ENCODE measurements around the gene PLEKHG2. TPM values are rescaled to one million over a fixed set of nuclear protein-coding genes. Genes with fewer than 3 reads are reported as not detected.

The PLEKHG2 gene
- total RNA-seq, 1 experiment from 2014 or later = 19.6 TPM

GRCh38 chr19:39407410-39407659, 5.1 kb upstream of the PLEKHG2 start:
- Mint-ChIP-seq H3K36me3 (ENCODE audit: insufficient read depth, unreplicated experiment) (peaks cover 65% of the 10 kb centered on the region), H3K4me1 (ENCODE audit: insufficient read depth, unreplicated experiment) (peaks cover 32% of the 10 kb centered on the region), H3K27me3 (ENCODE audit: insufficient read depth, unreplicated experiment) (no peaks in the 10 kb centered on the region), H3K9me3 (ENCODE audit: unreplicated experiment) (no peaks in the 10 kb centered on the region), H3K27ac (ENCODE audit: low read depth, unreplicated experiment) (peak overlapping the region; percentile 92), H3K4me3 (ENCODE audit: unreplicated experiment) (peak overlapping the region; percentile 94)
- CTCF ChIA-PET = interaction anchor here (0.7 to 1.9 kb wide), 3 partner anchors 9 to 34 kb away, joined by 4 to 12 read pairs (median 6); no protein-coding TSS in a partner anchor
- intact Hi-C loops (cut with micrococcal nuclease) = no loop called here
- POLR2A ChIA-PET = interaction anchor here (0.6 to 4.3 kb wide), 8 partner anchors 10 to 1309 kb away, joined by 3 to 121 read pairs (median 9); partner anchors contain the start of genes MED29, PAF1, RPS16 and SUPT5H
- no peak for DNase-seq (ENCODE audit: unreplicated experiment)
- TF ChIP-seq, protein P1, sequence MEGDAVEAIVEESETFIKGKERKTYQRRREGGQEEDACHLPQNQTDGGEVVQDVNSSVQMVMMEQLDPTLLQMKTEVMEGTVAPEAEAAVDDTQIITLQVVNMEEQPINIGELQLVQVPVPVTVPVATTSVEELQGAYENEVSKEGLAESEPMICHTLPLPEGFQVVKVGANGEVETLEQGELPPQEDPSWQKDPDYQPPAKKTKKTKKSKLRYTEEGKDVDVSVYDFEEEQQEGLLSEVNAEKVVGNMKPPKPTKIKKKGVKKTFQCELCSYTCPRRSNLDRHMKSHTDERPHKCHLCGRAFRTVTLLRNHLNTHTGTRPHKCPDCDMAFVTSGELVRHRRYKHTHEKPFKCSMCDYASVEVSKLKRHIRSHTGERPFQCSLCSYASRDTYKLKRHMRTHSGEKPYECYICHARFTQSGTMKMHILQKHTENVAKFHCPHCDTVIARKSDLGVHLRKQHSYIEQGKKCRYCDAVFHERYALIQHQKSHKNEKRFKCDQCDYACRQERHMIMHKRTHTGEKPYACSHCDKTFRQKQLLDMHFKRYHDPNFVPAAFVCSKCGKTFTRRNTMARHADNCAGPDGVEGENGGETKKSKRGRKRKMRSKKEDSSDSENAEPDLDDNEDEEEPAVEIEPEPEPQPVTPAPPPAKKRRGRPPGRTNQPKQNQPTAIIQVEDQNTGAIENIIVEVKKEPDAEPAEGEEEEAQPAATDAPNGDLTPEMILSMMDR (IDR thresholded peaks at IDR 0.05; ENCODE audit: unreplicated experiment) = no peak
- BruUV-seq (replicated peaks) = no TSS peak

GRCh38 chr19:39407660-39408391, 4.6 kb upstream of the PLEKHG2 start:
- intact Hi-C loops (cut with micrococcal nuclease) = no loop called here
- peaks cover 66% of the 10 kb centered on the region for H3K36me3 Mint-ChIP-seq (ENCODE audit: insufficient read depth, unreplicated experiment)
- ChIA-PET CTCF (interaction anchor here (0.7 to 1.9 kb wide), 5 partner anchors 10 to 125 kb away, joined by 3 to 12 read pairs (median 4); partner anchors contain the start of gene EID2B), POLR2A (interaction anchor here (0.6 to 4.3 kb wide), 8 partner anchors 11 to 1977 kb away, joined by 3 to 121 read pairs (median 12); partner anchors contain the start of genes MED29, PAF1, RPS16 and SUPT5H)
- no TSS peak for BruUV-seq (replicated peaks)
- no peaks in the 10 kb centered on the region for H3K9me3 Mint-ChIP-seq (ENCODE audit: unreplicated experiment)
- H3K4me1 Mint-ChIP-seq (ENCODE audit: insufficient read depth, unreplicated experiment) = peaks cover 27% of the 10 kb centered on the region
- H3K27ac Mint-ChIP-seq (ENCODE audit: low read depth, unreplicated experiment) = peak overlapping the region; percentile 92
- H3K4me3 Mint-ChIP-seq (ENCODE audit: unreplicated experiment) = peak overlapping the region; percentile 94
- DNase-seq (ENCODE audit: unreplicated experiment) = no peak
- H3K27me3 Mint-ChIP-seq (ENCODE audit: insufficient read depth, unreplicated experiment) = no peaks in the 10 kb centered on the region
- TF ChIP-seq, protein P1 (IDR thresholded peaks at IDR 0.05; ENCODE audit: unreplicated experiment) = no peak

DNA sequence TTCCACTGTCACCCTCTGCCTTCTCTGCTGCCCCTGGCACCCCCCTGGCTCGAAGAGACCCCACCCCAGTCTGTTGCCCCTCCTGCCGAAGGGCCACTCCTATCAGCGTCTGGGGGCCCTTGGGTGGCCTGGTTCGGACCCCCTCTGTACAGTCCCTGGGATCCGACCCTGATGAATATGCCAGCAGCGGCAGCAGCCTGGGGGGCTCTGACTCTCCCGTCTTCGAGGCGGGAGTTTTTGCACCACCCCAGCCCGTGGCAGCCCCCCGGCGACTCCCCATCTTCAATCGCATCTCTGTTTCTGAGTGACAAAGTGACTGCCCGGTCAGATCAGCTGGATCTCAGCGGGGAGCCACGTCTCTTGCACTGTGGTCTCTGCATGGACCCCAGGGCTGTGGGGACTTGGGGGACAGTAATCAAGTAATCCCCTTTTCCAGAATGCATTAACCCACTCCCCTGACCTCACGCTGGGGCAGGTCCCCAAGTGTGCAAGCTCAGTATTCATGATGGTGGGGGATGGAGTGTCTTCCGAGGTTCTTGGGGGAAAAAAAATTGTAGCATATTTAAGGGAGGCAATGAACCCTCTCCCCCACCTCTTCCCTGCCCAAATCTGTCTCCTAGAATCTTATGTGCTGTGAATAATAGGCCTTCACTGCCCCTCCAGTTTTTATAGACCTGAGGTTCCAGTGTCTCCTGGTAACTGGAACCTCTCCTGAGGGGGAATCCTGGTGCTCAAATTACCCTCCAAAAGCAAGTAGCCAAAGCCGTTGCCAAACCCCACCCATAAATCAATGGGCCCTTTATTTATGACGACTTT, 3.9 kb upstream of the PLEKHG2 start:
- peak overlapping the region; percentile 94 for H3K4me3 Mint-ChIP-seq (ENCODE audit: unreplicated experiment)
- H3K36me3 Mint-ChIP-seq (ENCODE audit: insufficient read depth, unreplicated experiment) = peaks cover 66% of the 10 kb centered on the region
- BruUV-seq (replicated peaks) = no TSS peak
- H3K4me1 Mint-ChIP-seq (ENCODE audit: insufficient read depth, unreplicated experiment) = peaks cover 26% of the 10 kb centered on the region
- peak; percentile 77 for DNase-seq (ENCODE audit: unreplicated experiment)
- TF ChIP-seq, protein P1 (IDR thresholded peaks at IDR 0.05; ENCODE audit: unreplicated experiment) = no peak
- CTCF ChIA-PET = interaction anchor here (0.6 to 1.9 kb wide), 5 partner anchors 10 to 124 kb away, joined by 3 to 12 read pairs (median 3); partner anchors contain the start of gene EID2B
- intact Hi-C loops (cut with micrococcal nuclease) = no loop called here
- no peaks in the 10 kb centered on the region for H3K9me3 Mint-ChIP-seq (ENCODE audit: unreplicated experiment)
- peak overlapping the region; percentile 92 for H3K27ac Mint-ChIP-seq (ENCODE audit: low read depth, unreplicated experiment)
- no peaks in the 10 kb centered on the region for H3K27me3 Mint-ChIP-seq (ENCODE audit: insufficient read depth, unreplicated experiment)
- POLR2A ChIA-PET = interaction anchor here (0.5 to 4.3 kb wide), 10 partner anchors 8 to 1976 kb away, joined by 3 to 121 read pairs (median 6); partner anchors contain the start of genes MED29, PAF1, RPS16 and SAMD4B

All from MCF 10A (cell line).